NCI-H2227 (cell line): ENCODE data around the gene ASPHD1.
A peak's percentile ranks its signal among the peaks of the same experiment; 100 is the strongest.
"Not testable (repeated sequence)": the region's sequence is repeated elsewhere in the genome, so short reads cannot be mapped to it uniquely, and the experiment has no call there.

Source experiments
- DNase-seq: peaks from one replicate; lab custom pipeline; 2025; ENCODE audit not compliant: unreplicated experiment; lab: John Stamatoyannopoulos, UW

ASPHD1 gene, protein sequence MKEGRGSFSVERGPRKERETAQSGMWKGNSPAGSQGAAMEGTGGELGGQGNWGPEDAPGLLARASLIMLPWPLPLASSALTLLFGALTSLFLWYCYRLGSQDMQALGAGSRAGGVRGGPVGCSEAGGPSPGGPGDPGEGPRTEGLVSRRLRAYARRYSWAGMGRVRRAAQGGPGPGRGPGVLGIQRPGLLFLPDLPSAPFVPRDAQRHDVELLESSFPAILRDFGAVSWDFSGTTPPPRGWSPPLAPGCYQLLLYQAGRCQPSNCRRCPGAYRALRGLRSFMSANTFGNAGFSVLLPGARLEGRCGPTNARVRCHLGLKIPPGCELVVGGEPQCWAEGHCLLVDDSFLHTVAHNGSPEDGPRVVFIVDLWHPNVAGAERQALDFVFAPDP

DNA sequence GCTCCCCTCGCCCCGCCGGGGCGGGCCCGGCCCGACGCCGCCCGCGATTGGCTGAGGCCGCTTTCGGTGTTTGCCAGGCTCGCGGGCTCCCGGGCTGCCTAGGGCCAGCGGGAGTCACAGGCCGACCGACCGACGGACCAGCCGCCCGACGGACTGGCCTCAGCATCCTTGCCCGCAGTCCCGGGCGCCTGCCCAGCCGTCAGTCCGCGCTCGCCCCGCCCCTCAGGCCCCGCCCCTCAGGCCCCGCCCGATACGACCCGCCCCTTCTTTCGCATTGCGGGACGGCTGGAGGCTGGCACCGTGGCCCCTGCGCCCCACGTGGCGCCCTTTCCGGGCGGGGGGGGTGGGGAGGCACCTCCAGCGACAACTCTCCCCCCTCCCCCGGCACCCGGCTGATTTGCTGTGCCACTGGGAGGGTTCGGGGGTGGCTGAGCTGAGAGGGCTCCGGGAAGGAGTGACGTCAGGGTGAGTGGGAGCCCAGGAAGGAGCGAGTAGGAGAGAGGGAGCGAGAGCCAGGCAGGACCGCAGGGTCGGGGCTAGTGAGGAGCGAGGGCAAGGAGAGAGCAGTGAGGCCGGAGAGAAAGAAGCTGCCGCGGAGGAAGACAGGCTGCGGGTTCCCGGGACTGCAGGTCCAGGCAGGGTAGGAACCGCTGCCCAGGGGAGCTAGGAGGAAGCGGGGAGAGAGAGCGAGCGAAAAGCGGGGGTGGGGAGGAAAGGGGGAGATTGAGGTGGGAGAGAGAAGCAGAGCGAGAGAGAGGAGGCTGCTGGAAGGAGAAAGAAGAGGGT, at the start of gene ASPHD1:
Gene ASPHD1, plus strand, starts transcription at position 387 of the 786 bp plus-strand sequence. CDS start 484 bp downstream, outside the sequence.
- DNase-seq: peak; percentile 87

DNA sequence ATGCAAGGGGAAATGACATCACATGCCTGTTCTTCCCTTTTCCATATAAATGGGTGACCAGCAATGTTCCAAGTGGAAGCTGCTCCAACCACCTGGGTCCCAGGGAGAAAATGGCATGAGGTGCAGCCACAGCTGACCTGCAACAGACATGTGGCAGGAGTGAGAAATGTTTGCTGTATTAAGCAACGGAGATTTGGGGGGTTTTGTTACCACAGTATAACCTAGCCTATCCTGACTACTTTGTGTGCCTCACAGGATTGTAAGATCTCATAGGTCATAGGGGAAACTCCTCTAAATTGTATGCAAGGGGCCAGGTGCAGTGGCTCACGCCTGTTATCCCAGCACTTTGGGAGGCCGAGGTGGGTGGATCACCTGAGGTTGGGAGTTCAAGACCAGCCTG, 49.3 kb upstream of the ASPHD1 start:
- no peak for DNase-seq

DNA sequence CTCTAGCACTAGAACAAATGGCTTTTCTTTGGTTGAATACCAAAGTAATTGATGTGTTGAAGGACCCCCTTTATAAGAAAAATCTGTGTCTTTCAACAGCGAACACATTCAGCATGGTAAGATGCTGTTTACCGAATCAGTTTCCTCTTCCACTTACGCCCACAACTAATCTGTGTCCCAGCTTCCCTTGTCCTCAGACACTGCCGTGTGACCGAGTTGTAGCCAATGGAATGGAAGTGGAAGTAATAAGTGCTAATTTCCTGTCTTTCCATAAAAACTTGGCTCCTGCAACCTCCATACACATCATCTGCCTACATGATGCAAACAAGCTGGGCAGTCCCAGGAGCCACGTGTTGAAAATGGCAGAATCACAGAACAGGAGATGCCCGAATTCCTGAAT, 47.6 kb upstream of the ASPHD1 start:
- DNase-seq: no peak

DNA sequence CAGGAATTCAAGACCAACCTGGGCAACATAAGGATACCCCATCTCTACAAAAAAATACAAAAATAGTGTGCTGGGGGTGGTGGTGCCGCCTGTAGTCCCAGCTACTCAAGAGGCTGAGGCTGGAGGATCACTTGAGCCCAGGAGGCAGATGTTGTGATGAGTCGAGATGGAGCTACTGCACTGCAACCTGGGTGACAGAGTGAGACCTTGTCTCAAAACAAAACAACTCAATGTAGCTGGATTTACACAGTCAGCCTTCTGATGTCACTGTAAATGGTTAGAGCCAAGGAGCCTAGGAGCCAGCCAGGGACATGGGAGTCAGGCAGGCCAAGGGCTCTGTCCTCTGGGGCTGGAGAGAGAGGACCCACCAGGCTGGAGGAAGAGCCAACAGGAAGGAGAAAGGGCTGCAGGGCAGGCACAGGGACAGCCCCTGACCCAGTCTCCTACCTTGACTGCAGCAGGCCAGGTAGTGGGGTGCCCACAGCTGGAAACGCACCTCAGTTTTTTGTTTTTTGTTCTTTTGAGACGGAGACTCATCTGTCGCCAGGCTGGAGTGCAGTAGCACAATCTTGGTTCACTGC, 45.7 kb upstream of the ASPHD1 start:
- no peak for DNase-seq

DNA sequence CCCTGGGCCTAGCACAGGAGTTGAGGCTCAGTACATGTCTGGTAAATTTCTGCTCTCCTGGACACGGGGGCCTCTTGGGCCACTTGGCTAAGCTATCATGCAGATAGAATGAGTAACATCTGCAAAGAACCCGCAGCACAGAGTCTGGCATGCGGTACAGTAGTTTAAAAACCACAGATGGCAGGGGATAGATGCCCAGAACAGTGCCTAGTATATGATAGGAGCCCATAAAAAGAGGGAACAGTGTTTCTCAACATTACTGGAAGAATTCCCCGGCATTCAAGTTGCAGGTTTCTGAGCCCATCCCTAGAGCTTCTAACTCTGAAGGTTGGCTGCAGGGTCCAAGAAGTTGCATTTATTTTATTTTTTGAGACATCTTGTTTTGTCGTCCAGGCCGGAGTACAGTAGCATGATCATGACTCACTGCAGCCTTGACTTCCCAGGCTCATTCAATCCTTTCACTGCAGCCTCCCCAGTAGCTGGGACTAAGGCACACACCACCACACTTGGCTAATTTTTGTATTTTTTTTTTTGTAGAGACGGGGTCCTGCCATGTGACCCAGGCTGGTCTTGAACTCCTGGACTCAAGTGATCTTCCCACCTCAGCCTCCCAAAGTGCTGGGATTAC, 43.0 kb upstream of the ASPHD1 start:
- no peak for DNase-seq

DNA sequence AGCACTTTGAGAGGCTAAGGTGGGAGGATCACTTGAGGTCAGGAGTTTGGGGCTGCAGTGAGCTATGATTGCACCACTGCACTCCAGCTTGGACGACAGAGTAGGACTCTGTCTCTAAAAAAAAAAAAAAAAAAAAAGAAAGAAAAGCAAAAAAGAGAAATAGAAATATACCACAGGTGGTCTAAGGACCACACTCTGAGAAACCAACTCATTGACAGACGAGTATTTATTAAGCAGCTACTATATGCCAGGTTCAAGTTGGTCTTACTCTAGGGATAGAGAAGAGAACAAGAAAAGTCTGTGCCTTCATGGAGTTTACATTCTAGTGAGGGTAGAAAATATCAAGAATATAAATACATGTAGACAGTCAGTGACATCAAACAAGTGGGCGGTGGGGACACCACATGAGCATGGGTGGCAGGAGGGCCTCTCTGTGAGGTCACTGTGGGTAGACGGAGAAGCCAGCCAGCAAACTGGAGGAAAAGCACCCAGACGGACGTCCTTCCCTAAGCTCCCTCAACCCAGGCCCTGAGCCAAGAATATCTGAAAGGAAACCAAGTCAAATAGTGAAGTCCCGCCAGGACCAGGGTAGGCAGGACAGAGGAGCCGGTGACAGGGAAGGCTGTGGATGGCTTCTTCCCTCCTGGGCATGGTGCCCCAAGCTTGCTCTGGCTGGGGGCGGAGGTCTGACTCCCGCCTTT, 42.0 kb upstream of the ASPHD1 start:
- DNase-seq: no peak

DNA sequence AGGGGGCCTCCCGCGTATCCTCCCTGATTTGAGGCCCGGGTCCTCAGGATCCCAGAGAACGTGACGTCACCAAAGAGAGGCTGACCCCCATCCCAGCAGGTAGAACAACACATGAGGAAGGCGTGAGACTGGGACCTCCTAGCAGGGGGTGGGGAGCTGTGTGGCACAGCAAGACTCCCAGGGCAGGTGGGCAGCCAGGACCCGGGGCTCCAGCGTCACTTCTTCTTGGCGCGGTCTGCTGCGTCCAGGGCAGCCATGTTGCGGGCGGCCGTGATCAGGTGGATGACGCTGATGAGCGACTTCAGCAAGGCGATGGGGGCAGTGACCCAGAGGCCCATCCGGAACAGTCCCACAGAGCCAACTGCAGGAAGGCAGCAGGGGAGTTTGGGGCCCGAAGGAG, 41.3 kb upstream of the ASPHD1 start:
- DNase-seq: no peak

DNA sequence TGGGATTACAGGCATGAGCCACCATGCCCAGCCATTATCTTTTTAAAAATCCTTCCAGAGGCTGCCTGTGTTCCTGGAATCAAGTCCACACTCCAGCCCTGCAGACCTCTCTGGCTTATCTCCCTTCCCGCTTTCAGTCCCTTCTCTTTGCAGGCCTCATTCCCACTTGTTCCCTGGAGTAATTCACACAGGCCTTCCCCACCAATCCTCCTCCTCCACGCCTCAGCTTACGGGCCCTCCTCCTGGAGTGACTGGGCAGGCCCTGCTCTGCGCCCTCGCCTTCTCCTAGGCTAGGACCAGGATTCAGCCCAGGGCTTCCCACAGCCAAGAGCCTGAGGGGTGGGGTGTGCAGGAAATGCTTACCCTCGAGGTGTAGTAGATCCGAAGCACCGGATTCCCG, 40.1 kb upstream of the ASPHD1 start:
- no peak for DNase-seq

DNA sequence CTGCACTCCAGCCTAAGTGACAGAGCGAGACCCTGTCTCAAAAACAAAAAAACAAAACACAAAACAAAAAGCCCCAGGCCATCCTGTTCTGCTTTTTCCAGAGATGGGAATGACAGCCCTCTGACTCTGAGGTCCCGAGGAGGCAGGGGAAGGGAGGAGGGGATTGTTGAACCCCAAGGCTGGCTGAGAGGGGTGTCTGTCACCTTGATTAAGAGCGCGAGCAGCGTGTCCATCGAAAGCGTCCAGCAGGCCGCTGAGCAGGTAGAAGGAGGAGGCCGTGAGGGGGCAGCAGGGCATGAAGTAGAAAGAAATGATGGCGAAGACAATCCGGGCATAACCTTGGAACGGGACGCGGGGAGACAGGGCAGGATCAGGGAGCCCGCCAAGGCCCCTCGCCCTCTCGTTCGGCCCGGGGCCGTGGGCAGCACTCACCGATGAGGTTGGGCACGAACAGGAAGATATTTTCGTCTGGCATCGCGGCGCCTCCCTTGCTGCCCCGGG, 37.9 kb upstream of the ASPHD1 start:
- no peak for DNase-seq

DNA sequence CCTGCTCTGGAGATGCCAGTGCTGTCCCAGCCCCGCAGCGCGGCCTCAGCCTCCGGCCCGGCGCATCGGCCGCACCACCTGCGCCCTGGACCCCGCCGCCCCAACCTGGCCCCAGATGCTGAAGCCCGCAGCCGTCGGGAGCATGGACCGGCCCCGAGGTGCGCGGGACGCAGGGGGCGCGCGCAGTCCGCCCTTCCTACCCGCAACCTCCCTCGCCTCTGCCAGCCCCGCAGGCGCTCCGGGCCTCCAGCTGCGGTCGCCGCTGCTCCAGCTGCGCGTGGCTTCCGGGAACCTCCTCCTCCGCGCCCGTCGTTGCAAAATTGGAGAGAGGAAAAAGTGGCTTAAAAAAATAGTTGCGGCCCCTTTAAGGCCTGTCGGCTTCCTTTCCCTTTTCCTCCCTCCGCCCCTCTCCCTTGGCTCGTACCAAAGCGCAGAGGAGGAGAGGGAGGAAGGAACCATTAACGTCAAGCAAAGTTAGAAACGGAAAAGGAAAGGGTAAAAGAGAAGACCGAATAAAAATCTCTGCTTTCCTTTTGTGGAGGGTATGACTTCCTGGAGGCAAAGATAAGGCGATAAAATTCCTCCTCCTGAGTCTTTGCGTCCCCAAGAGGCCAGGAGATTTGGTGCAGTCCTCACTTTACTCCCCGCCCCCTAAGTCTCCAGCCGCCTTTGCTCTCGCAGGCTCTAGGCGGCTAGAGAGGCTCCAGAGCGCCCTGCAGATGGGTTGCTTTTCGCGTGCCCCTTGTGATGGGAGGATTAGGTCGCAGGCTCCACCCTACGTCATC, 37.2 kb upstream of the ASPHD1 start, which contains the start of gene CDIPT:
Gene CDIPT, minus strand, starts transcription at position 343 of the 785 bp plus-strand sequence. CDS start 369 bp downstream, outside the sequence.
- peak; percentile 98 for DNase-seq

DNA sequence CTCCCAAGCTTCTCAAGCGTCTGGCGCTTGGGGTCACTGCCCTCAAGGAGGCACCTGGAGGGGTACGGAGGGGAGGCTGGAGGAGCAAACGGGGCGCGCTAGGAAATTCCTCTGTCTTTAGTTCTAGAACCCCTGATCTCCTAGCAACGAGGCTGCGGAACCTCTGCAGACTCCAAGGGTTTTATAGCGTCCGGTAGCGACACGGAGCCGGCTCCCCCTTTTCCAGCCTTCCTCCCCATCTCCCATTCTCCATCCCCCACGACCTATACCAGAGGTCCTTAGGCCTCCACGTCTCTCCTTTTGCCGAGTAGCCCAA, 36.7 kb upstream of the ASPHD1 start:
- DNase-seq: no peak

DNA sequence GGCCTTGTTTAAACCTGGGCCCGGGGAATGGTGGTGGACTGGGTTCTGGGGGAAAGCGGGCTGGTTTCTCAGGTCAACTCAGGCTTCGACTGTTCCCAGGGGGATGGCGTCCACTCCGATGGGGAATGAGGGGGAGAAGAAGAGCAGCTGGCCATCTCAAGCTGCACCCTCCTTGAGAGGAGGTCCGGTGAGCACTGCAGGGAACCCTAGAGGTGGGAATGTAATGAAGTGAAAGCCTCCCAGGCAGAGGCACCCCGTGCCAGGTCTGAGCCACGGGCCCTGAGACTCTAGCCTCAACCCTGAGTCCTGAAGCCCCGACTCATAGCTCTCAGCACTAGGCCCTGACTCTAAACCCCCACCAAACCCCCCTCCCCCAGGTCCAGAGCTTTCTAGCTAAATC, 36.1 kb upstream of the ASPHD1 start:
- DNase-seq: no peak

DNA sequence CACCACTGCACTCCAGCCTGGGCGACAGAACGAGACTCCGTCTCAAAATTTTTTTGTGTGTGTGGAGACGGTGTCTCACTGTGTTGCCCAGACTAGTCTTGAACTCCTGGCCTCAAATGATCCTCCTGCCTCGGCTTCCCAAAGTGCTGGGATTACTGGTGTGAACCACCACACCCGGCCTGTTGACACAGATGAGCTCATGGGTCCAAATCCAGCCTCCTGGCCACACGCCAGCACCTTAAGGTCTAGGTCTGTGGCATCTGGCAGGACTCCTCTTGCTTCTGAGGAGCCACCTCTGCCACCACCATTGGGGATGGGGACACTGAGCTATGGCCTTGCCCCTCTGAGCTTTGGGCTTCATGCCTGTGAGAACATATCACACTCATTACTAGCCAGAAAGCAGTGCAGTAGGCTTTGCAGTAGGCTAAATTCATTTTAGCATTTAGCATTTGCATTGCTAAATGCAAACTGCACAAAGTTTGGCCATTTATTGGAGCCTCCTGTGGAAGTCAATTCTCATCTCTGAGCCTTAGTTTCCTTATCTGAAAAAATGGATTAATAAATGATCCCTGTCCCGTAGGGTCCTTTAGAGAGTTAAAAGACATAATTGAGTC, 31.8 kb upstream of the ASPHD1 start:
- no peak for DNase-seq

DNA sequence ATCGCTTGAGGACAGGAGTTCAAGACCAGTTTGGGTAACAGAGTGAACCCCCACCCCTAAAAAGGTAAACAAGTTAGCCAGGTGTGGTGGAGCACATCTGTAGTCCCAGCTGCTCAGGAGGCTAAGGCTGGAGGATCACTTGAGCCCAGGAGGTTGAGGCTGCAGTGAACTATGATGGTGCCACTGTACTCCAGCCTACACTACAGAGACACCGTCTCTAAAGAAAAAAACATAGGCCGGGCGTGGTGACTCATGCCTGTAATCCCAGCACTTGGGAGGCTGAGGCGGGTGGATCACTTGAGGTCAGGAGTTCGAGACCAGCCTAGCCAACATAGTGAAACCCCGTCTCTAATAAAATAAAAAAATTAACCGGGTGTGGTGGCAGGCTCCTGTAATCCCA, 31.2 kb upstream of the ASPHD1 start:
- not testable (repeated sequence) for DNase-seq

DNA sequence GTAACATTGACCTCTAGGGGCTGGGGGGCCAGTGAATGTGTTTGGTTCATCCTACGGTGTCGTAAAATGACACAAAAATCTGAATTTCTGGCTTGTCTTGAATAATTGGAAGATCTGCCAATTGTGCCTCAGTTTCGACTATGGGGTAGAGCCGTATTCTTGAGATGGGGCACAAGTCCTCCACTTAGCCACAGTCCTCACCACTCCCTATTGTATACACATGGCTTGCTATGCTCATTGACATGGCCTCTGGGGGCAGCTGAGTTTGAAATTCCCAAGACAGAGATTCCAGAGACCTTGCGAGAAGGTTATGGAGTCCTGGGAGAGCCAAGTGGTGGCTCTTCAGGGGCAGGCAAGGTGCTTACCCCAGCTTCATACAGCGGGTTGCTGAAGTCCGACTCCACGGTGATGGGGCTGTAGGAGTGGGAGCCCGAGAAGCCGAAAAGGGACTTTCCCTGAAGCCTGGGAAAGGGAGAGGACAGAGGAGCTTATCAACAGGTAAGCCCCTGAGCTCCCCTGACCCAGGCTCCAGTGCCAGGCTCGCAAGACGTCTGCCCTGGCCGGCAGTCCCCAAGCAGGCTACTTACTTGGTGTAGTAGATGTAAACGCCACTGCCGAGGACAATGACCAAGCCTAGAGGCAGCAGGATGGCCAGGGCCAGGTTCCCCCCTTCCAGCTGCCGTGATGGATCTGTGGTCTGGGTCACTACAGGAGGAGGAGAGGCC, 28.3 kb upstream of the ASPHD1 start:
- DNase-seq: no peak

DNA sequence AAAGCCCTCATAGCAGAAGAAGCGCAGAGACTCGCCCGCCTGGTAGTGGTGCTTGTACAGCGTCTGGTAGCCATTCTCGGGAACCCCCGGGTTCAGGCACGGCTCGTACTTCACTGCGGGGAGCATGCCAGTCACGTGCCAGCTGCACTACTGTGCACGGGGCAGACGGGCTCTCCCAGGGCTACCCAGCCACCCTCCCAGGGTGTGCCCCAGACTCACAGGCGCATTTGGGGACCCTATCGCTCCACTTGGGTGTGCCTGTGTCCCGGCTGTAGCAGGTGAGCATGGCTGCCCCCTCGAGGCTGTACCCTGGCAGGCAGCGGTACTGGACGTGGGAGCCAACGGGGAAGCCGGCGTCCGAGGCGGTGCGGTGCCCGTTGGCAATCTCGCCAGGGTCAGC, 27.0 kb upstream of the ASPHD1 start:
- no peak for DNase-seq

DNA sequence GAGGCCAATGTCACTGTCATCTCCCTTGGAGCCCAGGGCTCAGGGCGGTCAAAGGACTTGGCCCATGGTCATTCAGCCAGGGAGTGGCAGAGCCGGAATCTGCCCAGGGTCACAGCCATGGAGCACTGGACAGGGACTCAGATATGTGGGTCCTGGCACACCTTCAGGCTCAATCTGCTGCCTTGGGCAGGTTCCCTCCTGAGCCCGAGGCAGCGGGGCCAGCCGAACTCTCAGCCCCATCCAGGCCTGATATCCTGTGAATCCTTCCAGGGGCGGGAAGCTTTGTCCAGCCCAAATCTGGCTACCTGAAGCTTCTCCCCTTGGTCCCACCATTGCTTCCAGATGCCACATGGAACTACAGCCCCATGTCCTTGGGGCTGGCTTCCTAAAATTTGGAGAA, 25.1 kb upstream of the ASPHD1 start:
- DNase-seq: no peak

DNA sequence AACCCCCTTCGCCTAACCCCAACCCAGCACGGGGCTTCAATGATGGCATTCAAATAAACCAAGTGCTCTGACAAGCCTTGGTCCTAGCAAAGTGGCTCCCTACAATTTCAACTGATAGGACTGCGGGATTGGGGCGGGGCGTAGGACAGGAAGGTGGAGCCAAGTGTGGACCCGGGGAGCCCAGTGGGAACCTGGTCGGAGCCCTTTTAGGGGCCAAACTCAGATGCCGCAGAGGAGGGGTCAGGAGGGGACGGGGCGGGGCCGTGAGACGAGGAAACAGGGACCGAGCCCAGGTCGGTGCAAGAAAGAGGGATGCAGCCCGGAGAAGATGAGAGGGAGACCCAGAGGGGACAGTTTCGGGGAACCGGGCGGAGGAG, 24.1 kb upstream of the ASPHD1 start:
- no peak for DNase-seq
